ENCODE measurements around the gene MAPK10.
"Not testable (repeated sequence)": the region's sequence is repeated elsewhere in the genome, so short reads cannot be mapped to it uniquely, and the experiment has no call there.

MAPK10 gene

DNA sequence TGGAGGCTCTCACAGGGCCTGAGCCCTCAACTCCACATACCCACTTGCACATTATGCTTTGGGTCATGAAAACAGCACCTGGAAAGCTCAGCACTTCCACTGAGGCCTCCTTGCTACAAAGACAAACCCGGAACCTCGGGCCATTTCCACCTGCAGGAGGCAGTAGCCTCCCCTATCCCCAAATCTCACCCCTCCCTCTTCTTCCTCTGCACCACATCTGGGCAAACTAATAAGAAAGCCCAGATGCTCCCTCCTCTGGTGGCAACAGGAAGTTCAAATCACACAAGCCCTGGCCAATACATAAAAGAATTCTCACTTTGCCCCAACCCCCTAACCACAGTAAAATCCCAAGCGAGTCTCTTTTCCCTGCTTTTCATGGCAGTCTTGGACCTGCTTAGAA lies 136.4 kb downstream of the MAPK10 start:
- Histone ChIP-seq H3K27ac (no peak overlapping the region), H3K4me3 (no peak overlapping the region)

DNA sequence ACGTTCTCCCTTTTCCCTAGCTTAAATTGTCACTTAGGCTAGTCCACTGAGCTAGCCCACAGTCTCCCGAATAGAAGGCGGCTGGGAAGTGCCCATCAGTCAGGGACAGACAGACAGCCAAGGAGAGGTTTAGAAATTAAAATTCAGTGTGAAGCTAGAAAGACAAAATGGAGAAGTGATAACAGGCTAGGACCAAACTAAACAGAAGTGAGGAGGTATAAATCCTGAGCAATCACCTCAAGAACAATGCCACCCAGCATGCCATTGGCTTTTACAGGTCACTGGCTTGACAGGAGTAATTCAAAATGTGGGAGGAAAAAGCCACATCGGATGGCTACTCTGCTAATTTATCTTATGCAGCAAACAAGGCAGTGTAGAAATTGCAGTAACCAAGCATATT lies 138.9 kb downstream of the MAPK10 start:
- Histone ChIP-seq H3K4me3 (no peak overlapping the region), H3K27ac (no peak overlapping the region)

DNA sequence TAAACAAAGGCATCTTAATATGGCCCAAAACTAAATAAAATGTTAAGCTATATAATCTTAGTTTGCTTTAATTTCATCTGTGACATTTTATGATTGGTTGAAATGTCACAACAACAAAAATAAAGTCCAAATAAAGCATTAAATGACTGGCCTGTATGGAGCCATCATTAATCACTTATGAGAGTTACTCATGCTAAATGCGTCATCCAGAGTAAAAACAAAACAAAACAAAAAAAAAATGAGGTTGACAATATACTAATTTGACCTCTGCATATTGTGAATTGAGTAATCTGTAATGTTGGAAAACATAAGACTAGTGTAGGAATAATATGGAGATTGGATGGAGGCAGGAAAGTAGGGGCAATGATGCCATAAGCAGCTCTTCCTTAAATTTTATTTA lies 139.7 kb downstream of the MAPK10 start:
- Histone ChIP-seq H3K27ac (no peak overlapping the region), H3K4me3 (no peak overlapping the region)

DNA sequence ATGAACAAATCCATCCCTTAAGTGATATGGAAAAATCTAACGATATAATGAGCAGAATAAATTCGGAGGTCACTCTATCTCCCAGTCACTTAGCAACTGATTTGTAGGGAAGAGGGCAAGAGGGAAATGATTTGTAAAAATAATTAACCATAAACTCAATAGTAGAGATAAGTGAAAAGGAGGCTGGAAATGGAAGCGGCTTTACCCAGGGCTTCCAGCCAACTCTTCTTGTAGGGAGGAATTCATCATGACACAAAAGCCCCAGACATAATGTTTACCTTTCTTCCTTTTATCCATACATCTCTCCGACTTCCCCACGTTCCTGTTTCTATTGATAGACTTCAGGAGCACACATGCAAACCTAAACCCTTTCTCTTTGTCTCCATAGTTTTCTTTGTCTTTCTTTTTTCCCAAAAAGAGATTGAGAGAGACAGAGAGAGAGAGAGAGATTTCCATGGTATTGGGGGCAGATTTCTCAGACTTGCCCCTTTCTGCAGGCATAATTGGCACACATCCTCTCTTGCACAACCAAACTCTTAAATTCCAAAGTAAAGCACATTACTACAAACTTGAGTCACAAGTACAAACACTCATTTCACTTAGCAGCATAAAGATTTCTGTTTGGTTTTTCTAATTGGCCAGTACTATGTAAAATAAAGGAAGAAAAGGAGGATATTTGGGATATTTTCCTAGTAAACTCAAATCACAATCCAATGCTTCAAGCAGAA lies 140.9 kb downstream of the MAPK10 start:
- Histone ChIP-seq H3K27ac (no peak overlapping the region), H3K4me3 (no peak overlapping the region)

DNA sequence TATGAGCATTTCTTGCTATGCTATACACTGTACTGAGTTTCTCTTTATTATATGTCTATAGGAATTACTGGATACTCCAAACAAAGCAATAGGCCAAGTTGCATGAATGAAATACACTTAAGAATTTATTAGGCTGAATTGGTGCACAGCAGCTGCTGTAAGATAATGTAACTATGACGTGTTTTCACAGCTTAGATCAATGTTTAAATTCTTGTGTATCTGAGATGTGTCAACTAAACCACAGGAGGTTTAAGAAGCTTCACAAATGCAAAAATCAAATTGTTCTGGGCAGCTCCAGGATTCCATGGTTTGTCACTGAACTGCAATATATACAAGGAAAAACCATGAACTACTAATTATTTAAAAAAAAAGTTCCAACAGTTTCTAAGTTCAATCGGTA lies 156.7 kb downstream of the MAPK10 start:
- Histone ChIP-seq H3K27ac (no peak overlapping the region), H3K4me3 (no peak overlapping the region)

DNA sequence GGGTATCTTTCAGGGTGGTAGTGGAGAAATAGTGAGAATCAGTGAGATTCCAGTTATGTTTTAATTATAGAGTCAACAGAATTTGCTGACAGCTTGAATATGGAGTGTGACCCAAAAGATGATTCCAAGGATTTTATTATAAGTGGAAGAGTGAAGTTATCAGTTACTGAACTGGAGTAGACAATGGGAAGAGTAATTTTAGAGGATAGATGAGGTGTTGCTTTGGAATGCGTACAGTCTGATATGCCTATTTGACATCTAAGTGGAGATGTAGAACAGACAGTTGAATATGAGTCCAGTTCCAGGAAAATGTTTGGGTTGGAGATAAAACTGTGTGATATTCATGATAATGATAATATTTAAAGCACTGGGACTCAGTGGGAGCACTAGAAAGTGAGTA lies 174.2 kb downstream of the MAPK10 start:
- Histone ChIP-seq H3K27ac (no peak overlapping the region), H3K4me3 (no peak overlapping the region)

DNA sequence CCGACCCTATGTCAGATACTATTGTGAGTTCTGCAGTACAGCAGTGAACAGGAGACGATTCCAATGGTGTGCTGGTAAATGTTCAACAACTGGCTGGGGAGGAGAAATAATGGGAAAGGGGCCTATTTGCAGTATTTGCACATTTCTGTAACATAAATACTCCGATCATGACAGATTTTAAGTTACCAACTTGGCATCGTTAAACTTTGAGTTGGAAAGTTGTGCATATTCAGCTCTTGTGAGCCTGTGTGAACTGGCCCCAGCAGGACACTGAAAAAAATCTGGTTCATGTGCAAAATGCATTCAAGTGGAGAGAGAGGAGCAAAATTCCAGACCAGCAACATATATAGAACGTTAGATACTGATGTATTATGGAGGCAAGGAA lies 175.0 kb downstream of the MAPK10 start:
- no peak overlapping the region for H3K4me3 ChIP-seq
- no peak overlapping the region for H3K27ac ChIP-seq

DNA sequence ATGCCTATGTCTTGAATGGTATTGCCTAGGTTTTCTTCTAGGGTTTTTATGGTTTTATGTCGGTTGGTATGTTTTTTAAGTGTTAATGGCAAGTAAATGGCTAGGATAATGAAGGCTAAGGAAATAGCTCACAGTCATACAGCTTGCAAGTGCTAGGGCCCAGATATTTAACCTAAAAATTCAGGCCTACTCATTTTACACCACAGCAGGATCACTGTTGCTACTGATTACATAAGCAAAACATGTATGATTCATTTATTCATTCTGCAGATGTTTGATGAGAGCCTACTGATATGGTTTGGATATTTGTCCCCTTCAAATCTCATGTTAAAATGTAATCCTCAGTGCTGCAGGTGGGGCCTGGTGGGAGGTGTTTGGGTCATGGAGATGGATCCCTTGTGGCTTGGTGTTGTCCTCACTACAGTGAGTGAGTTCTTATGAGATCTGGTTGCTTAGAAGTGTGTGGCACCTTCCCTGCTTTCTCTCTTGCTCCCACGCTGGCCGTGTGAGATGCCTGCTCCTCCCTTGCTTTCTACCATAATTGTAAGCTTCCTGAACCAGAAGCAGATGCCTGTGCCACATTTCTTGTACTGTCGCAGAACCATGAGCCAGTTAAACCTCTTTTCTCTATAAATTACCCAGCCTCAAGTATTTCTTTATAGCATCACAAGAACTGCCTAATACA lies 175.5 kb downstream of the MAPK10 start:
- Histone ChIP-seq H3K27ac (no peak overlapping the region), H3K4me3 (no peak overlapping the region)

DNA sequence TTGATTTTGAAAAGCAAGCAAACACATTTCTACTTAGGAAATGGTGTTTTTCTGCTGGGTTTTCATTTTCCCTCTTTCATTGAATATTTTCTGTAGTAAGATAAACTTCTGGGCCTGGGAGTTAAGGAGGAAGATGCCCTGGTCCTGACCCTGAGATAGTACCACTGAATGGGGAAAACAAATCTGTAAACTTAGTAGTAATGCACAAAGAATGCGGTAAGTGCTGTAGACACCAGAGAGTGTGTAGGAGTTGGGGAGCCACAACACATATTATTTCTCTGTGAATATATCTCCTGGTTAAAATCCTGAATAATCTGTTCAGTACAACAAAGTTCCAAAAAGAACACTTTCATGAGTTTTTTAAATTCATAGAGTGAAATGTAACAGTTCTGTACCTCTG lies 178.3 kb downstream of the MAPK10 start:
- no peak overlapping the region for H3K27ac ChIP-seq
- H3K4me3 ChIP-seq, result no peak overlapping the region

DNA sequence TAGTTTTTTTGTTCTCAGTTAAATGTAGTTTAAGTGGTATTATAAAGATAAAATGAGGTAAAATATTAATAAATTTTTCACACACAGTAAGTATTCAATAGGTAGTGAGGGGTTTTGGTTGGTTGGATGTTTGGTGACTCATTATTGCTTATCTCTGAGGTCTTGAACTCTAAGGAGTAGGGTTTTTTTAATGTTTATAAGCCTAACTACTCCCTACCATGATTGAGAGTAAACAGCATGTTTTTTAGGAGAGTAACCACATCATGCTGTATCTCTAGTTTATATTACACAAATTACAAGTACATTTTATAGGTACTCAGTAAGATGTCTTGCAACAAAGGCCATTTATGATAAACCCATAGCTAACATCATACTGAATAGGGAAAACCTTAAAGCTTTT lies 181.6 kb downstream of the MAPK10 start:
- H3K4me3 ChIP-seq, result no peak overlapping the region
- H3K27ac ChIP-seq, result no peak overlapping the region

DNA sequence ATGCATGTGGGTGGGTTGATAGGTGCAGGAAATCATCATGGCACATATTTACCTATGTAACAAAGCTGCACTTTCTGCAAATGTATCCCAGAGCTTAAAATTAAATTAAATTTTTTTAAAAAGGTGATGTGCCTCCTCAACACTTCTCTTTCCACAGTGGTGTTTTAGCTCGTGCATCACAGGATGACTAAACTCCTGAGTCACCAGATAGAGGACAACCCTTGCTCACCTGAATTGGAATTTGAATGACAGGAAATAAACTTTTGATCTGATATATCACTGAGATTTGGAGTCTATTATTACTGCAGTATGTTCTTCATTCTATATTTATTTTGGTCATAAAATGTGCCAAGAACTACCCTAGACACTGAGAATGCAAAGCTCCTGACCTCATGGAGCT lies 185.3 kb downstream of the MAPK10 start:
- H3K4me3 ChIP-seq, result no peak overlapping the region
- H3K27ac ChIP-seq, result no peak overlapping the region

DNA sequence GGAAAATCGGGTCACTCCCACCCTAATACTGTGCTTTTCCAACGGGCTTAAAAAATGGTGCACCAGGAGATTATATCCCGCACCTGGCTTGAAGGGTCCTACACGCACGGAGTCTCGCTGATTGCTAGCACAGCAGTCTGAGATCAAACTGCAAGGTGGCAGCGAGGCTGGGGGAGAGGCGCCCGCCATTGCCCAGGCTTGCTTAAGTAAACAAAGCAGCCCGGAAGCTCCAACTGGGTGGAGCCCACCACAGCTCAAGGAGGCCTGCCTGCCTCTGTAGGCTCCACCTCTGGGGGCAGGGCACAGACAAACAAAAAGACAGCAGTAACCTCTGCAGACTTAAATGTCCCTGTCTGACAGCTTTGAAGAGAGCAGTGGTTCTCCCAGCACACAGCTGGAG lies 191.5 kb downstream of the MAPK10 start:
- not testable (repeated sequence) for H3K4me3 ChIP-seq, H3K27ac ChIP-seq

DNA sequence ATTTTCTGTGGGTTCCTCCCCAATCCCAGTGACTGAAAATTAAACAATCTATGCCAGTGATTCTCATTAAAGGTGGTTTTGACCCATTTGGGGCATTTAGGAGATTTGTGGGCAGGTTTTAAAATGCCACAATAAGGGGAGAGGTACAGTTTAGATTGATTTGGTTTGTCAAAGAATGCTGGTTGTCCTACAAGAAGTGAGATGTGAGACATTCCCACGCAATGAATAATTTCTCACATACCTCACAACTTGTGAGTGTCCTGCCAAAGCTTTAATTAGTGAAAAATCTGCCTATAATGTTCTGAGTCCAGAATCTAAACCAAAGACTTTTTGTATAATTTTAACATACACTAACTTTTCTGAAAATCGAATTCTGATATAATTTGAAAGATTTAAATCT lies 199.4 kb downstream of the MAPK10 start:
- no peak overlapping the region for H3K4me3 ChIP-seq
- no peak overlapping the region for H3K27ac ChIP-seq

DNA sequence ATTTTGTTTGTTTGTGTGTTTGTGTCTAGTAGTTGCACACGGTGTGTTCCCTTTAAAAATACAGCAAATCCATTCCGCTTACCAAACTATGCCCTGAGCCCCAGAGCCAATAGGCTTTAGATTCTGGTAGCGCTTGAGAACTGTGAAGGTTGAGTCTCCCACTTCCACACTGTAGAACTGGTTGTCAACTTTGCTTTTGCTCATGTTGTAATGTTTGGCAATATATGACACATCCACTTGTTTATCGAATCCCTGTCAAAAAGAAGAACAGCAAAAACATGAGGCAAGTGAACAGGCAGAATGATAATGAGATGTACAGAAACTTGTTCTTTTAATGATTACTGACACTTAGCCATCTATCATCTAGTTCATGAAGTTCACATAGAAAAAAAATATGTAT lies 200.6 kb downstream of the MAPK10 start:
- Histone ChIP-seq H3K27ac (no peak overlapping the region), H3K4me3 (no peak overlapping the region)

DNA sequence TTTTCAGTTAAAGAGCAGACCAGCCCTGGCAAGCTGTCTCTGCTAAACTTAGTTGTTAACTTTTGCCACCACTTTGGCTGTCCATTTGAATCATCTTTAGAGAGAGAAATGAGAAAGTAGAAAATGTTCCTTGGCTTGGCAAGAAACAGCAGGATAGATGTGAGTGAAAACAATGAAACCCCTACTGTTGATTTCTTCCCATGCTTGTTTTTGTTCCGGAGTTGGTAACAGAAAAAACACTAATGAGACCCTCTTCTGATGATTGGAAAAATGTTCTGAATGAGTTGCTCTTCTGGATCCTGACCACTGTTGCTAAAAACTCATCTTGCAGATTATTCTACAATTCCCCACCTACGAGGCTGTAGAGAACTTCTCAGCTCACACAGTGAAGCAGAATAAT lies 203.3 kb downstream of the MAPK10 start:
- no peak overlapping the region for H3K4me3 ChIP-seq
- no peak overlapping the region for H3K27ac ChIP-seq

DNA sequence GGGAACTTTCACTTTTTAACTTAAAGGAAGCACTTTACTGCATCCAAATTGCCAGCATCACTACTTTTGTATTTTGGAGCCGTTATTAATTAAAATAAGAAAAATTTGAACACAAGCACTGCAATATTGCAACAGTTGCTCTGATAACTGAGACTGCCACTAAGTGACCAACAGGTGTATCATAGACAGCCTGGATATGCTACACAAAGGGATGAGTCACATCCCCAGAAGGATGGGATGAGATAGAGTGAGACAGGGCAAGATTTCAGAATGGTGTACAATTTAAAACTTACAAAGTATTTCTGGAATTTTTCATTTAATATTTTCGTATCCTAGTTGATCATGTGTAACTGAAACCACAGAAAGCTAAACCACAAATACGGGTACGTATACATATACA lies 204.1 kb downstream of the MAPK10 start:
- Histone ChIP-seq H3K27ac (no peak overlapping the region), H3K4me3 (no peak overlapping the region)

DNA sequence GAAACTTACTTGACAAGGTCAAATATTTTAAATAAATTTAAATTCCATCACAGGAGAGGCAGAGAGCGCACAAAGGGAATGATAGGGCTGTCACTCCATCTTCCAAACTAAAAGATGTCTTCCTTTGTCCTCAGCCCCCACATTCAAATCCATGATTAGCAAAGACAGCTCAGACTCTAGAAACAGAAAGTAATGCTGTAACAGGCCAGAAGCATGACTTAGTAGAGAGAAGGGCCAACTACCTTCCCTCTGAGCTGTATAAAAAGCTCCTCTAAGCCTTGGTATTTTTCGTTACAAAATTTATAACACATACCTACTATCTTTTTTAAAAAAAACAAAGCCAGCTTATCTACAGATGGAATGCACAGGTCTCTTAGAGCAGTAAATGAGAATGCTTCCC lies 207.4 kb downstream of the MAPK10 start:
- no peak overlapping the region for H3K27ac ChIP-seq
- no peak overlapping the region for H3K4me3 ChIP-seq

DNA sequence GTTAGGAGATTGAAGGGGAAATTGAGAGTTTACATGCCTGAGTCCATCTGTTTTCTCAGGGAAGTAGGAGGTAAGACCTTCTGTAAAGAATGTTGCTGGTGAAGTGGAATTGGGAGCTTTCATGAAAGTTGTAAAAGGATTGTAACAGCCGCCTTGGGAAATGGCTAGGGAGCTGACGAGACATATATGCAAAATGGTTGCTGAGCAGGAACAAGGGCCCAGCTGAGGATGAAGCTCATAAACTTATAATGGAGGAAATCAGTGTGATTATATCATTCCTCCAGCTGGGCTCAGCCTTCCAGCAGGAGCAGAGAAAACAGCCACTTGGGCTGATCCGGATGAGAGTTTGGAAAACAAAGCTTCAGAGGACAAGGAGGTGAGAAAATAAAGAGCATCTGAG lies 208.7 kb downstream of the MAPK10 start:
- Histone ChIP-seq H3K27ac (no peak overlapping the region), H3K4me3 (no peak overlapping the region)

DNA sequence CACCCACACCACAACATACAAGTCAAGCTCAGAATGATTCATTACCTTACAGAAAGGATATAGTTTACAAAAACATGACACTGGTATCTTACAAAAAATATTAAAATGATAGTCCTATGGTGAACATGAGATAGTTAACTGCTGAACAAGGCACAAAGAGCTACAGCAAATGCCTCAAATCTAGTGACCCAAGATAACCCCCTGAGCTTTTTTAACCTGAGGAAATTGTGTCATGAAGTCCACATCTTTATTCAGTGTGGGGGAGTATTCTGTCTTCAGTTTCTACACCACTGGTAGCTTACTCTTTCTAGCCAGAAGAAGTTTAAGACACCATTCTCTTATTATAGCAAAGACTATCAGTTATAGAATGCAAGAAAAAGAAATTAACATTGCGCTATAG lies 218.7 kb downstream of the MAPK10 start:
- Histone ChIP-seq H3K4me3 (no peak overlapping the region), H3K27ac (no peak overlapping the region)

DNA sequence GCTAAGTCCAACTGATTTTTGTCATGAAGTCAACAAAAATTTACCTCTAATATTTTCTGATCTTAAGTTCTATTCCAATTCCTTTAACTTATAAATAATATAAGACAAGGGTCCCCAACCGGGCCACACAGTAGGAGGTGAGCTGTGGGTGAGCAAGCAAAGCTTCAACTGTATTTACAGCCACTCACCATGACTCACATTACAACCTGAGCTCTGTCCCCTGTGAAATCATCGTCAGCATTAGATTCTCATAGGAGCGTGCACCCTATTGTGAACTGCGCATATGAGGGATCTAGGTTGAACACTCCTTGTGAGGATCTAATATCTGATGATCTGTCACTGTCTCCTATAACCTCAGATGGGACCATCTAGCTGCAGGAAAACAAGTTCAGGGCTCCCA lies 227.4 kb downstream of the MAPK10 start:
- Histone ChIP-seq H3K27ac (no peak overlapping the region), H3K4me3 (no peak overlapping the region)

DNA sequence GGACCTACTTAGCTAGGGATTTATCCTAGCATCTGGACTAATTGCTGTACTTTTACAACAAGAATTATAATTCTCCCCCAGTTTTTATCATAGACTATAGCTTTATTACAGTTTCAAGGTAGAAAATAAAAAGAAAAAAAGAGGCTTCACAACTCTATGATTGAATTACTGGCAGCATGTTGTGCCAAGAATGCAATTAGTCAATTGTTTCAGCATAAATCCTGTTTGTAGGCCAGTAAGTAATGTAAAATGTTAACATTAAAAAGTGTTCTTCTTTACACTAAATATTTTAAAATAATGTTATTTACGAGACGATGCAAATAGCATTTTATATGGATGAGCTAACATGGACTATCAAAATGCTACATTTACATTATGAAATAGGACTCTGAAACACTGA lies 228.4 kb downstream of the MAPK10 start:
- H3K4me3 ChIP-seq, result no peak overlapping the region
- H3K27ac ChIP-seq, result no peak overlapping the region
